ENCODE measurements around the gene SPATA2L. TPM values are rescaled to one million over a fixed set of nuclear protein-coding genes. Genes with fewer than 3 reads are reported as not detected.

SPATA2L gene
- total and polyA plus RNA-seq, 2 of the 8 experiments (the other 6 are each of a cell fraction or from before 2014, with no cell fraction given), result 9.3 to 12.5 TPM

GRCh38 chr16:89710709-89711564 lies 9.4 kb upstream of the SPATA2L start (continued):
- TF ChIP-seq NANOG (IDR thresholded peaks at IDR 0.05; ENCODE audit: insufficient read depth, low read depth, low read length, poor library complexity, severe bottlenecking) (no peak), TAF1 (IDR thresholded peaks at IDR 0.05; ENCODE audit: low read depth, low read length) (no peak), SIRT6 (IDR thresholded peaks at IDR 0.05; ENCODE audit: low read length) (no peak), POLR2A (IDR thresholded peaks at IDR 0.05; ENCODE audit: control extremely low read depth in 1 of 2, low read depth in 2 of 2, low read length in 2 of 2) (no peak), GABPA (IDR thresholded peaks at IDR 0.05; ENCODE audit: borderline replicate concordance, insufficient read depth, low read length) (no peak), CEBPB (IDR thresholded peaks at IDR 0.05; ENCODE audit: low read depth, low read length) (no peak), CREB1 (IDR thresholded peaks at IDR 0.05) (no peak), TAF7 (optimal IDR thresholded peaks at IDR 0.05; ENCODE audit: borderline replicate concordance, low read depth, low read length) (no peak)

All from H1 (cell line).